GM18873 (cell line): ENCODE results near the gene FGD2.
"Not testable (repeated sequence)": the region's sequence is repeated elsewhere in the genome, so short reads cannot be mapped to it uniquely, and the experiment has no call there.

Experiments
- ATAC-seq: cut with Tn5 transposase; IDR thresholded peaks from one replicate; pipeline ENCODE4 v1.9.1; 2021; ENCODE audit warnings: mild to moderate bottlenecking, moderate library complexity, moderate number of reproducible peaks; ENCODE audit not compliant: unreplicated experiment, low FRiP score

The FGD2 gene

GRCh38 chr6:36989264-36989663 is 16.2 kb upstream of the FGD2 start:
- no peak for ATAC-seq

- ATAC-seq = not testable (repeated sequence)
Measured at GRCh38 chr6:36990401-36990800, 15.1 kb upstream of the FGD2 start.

DNA sequence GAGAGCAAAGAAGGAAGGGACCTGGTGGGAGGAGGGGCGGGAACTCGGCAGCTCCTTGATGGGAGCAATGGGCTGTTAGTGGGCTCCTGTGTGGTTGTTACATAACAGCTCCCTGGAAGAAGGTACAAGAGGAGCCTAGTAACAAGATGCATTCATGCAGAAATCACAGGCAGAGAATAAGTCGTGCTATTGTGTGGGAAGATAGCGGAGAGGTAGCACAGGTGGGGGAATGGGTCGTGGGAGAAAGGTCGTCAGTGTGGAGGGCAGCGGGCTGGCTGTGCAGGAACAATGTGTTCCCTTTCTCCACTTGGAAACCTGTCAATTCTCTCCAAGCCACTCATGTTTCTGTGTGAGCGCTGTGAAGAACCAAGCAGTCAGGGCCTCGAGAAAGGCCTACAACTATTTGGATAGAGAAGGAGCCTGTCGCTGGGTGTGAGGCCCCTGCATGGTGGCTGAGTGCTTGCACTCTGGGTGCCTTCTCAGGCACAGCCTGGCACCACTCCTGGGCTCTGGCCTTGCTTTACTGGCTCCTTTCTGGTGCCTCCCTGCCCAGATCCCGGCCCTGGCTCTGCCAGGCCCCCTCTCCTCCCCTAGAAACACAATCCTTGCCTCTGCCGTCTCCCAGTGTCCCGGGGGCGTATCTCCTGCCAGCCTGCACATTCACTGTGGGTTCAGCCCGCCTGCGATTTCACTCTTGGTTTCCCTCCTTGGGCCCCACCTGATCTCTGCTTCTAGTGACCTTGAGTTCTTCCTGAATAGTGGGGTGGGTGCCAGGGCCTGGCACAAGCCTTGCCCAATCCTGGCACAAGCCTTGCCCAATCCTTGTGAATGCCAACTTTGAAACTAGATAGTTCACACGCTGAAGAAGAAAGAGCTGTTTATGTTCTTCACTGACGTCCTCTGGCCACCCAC is 7.4 kb upstream of the FGD2 start:
- ATAC-seq = no peak

- ATAC-seq = no peak
Measured at GRCh38 chr6:36998723-36999038, 6.8 kb upstream of the FGD2 start.

GRCh38 chr6:36999061-36999750 is 6.2 kb upstream of the FGD2 start:
- no peak for ATAC-seq

DNA sequence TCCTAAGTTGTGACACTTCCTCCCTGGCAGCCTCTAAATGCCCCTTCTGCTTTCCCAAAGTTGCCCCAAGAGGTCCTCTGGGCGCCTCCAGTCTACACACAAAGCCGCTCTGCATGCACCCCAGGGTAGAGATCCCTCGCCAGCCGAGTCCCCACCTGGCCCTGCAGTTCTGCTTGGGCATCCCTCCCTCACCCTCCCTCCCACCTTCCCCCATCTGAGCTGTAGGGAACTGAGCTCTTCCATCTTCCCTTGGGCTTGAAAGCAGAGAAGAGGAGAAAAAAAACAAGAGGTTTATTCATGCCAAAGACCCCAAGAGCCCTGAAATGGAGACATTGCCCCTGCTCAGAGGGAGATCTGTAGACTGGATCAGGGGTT is 5.7 kb upstream of the FGD2 start:
- ATAC-seq = no peak

GRCh38 chr6:37004044-37004980 is 1.1 kb upstream of the FGD2 start:
- no peak for ATAC-seq

DNA sequence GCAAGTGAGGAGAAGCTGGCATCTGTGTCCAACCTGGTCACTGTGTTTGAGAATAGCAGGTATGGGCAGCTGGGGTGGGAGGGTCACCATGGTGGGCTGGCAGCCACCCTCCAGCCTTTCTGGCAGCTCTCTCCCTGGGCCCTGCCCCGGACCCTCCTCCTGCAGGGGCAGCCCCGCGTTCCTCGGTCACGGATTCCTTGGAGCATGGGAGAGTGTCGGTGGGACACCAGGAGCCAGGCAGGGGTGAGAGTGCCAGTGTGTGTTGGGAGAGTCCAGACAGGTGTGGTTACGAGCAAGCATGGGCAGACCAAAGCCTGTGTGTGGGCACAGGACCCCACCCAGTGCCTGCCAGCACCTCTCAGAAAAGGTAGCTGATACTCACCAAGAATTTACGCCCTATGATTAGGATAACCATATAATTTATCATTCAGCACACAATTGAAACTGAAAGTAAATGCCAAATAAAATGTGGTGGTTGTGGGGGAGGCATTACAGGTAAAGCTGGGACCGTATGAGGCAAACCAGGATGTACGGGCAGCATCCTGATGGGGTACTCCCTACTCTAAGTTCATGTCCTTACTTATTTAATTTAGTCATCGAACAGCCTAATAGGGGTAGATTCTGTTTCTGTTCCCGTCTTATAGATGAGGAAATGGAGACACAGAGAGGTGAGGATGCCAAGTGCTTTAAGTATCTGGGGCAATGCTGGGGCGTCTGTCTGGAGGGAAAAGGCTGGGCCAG is 542 bp downstream of the FGD2 start:
- no peak for ATAC-seq

DNA sequence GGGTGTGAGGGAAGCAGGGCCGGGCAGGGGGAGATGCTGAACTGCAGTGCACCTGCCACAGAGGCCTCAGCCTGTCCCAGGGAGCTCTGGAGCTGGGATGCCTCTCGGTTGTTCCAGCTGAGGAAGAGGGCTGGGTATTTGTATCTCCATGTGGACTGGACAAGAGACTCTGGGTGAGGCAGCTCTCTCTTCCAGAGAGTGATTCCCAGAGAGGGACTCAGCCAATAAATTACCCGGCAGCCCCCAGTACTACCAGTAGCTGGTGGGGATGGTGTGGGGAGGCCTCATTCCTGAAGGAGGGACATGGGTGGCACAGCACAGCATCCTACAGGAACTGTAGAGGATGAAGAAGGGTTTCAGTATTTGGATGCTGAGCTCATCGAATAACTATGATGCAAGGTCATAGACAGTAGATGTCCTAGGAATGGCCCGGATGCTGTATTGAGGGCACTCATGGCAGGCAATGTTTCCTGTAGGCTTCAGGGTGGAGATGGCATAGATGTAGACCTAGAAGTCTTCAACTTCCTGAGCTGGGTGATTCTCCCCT is 1.4 kb downstream of the FGD2 start:
- ATAC-seq = no peak

DNA sequence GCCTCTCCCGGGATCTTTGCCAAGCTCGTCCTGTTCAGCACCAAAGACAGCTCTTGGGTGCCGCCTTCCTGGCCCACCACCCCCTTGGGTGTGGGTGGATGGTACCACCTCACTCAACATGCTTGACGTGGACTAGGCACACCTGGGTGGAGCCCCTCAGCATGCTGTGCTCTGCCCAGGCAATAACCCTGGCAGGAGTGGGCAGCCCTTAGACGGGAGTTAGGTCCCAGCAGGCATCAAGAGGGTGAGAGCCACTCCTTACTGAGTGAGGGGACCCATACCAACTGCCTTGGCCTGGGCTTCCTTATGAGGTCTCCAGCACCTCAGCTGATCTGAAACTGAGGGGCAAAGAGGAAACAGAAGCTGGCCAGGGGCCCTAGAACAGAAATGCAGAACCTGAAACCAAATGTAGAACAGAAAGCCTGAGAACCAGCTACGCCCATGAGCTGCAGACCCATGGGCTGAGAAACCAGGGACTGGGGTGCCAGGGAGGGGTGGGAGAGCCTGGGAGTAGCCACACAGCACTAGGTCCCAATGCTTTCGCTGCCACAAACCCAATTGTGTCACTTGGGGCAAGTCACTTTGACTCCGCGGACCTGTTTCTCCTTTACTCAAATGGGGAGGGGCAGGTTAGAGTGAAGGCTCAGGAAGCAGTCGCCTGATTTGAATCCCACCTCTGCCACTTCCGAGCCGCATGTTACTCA is 2.0 kb downstream of the FGD2 start:
- no peak for ATAC-seq

GRCh38 chr6:37008484-37009465 is 3.3 kb downstream of the FGD2 start:
- ATAC-seq = no peak

DNA sequence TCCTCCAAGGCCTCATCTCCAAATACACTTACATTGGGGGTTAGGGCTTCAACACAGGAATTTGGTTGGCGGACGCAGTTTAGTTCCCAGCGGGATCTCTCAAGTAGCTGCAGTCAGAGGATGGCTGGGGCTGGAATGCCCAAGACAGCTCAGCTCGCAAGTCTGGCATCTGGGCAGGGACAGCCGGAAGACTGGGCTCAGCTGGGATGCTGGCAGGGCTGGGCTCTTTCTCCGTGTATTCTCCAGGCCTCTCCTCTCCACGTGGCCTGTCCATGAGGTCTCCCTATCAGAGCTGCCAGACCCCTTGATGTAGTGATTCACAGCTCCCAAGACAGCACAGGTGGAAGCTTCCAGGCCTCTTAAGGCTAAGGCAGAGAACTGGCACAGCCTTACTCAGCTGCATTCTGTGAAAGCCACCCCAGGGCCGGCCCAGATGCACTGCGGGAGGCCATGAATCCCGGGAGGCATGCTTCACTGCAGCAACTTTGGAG is 5.0 kb downstream of the FGD2 start:
- no peak for ATAC-seq

DNA sequence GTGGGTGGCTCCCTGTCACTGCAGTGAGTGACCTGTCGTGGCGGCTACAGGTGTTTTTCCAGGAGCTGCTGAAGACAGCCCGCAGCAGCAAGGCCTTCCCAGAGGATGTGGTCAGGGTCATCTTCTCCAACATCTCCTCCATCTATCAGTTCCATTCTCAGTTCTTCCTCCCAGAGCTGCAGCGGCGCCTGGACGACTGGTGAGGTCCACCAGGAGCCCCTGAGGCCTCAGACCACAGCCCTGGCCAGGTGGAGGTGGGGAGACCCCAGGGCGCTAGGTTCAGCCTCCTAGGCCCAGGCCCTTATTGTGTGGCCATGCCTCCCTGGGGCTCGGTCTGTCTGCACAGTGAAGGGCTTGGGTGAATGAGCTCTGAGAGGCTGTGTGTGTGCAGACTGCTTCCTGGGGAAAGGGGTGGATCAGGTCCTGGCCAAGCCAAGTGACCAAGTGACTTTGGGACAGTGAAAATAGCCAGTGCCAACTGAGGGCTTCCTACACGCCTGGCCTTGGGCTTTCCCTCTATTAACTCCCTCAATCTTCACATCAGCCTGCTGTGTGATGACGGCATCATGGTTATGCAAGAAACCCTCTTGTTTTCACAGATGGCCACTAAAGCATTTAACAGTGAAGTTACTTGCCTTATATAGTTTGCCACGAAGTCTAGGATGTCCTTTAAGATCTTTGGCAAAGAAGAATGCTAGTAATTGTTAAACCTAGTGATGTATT is 6.4 kb downstream of the FGD2 start:
- ATAC-seq = no peak

DNA sequence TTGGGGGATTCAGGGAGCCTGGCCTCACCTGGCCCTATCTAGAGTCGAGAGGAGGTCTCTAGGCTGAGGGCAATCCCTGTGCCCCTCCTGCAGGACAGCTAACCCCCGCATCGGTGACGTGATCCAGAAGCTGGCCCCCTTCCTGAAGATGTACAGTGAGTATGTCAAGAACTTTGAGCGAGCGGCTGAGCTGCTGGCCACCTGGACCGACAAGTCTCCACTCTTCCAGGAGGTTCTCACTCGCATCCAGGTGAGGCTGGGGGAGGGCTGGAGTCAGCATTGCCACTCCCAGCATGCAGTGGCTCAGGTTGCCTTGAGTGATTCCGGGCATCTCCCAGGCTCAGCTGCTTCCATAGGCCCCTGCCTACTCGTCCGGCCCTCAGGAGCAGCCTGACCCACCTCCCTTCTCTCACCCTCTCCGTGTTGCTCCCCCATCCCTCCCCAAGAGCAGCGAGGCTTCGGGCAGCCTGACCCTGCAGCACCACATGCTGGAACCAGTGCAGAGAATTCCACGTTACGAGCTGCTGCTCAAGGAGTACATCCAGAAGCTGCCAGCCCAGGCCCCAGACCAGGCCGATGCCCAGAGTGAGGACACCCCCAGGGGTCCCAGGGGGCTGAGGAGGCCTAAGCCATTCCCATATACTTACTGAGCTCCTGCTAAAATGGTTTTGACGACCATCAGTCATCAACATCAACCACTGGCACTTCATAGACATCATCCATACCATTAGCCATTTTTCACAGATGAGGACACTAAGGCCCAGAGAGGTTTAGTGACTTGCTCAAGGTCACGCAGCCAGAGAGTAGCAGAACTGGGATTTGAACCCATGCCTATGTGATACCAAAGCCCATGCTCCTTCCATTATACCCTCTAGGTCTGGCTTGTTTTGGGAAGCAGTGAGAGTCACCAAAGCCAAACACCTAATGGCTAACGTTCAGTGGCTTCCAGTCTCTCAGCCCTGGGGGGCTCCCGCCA is 8.3 kb downstream of the FGD2 start:
- ATAC-seq = no peak

DNA sequence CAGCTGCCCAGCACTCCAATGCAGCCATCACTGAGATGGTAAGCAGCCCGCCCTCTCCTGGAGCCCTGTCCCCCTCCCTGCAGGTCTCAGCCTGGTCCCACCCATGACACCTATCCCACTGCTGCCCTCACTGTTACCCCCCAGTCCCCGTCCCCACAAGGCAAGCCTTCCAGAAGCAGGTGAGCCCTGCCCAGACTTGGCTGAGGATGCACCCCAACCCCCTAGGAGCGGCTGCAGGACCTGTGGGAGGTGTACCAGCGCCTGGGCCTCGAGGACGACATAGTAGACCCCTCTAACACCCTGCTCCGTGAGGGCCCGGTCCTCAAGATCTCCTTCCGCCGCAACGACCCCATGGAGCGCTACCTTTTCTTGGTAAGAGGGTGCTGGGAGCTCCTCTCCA is 9.2 kb downstream of the FGD2 start:
- no peak for ATAC-seq

- ATAC-seq = no peak
Measured at GRCh38 chr6:37015532-37015931, 10.1 kb downstream of the FGD2 start.
